MCF 10A (cell line): ENCODE data around the gene TCF7L2. TPM values are rescaled to one million over a fixed set of nuclear protein-coding genes. Genes with fewer than 3 reads are reported as not detected.
A peak's percentile ranks its signal among the peaks of the same experiment; 100 is the strongest.

Source experiments
- BruUV-seq: library from RNA; stranded (reverse); fragments of 400-500 nt; replicated peaks from 2 replicates; lab custom pipeline; 2021; lab: Mats Ljungman, UMichigan
- CTCF ChIA-PET: fragments of 300-600 bp; sonication (Branson Sonifier 250); formaldehyde crosslinking; extraction: SDS; loops from one replicate; lab custom pipeline; 2021; ENCODE audit warnings: antibody characterized with exemption, inconsistent platforms; lab: Yijun Ruan, JAX
- POLR2A ChIA-PET: fragments of 300-600, 350-650 bp; sonication (Branson Sonifier 250); formaldehyde crosslinking; extraction: SDS; loops from one replicate; lab custom pipeline; 2020; ENCODE audit warnings: antibody characterized with exemption, inconsistent platforms; lab: Yijun Ruan, JAX
- DNase-seq: peaks from one replicate; pipeline ENCODE4 v3.0.0-alpha.2; 2018; ENCODE audit not compliant: unreplicated experiment
- H3K27ac Mint-ChIP-seq: one replicate; pipeline ENCODE4 v1.8.0; 2022; ENCODE audit warnings: mild to moderate bottlenecking, low read depth, mixed read lengths; ENCODE audit not compliant: unreplicated experiment
- H3K27me3 Mint-ChIP-seq: one replicate; pipeline ENCODE4 v1.8.0; 2022; ENCODE audit warnings: mixed read lengths; ENCODE audit not compliant: insufficient read depth, unreplicated experiment
- H3K36me3 Mint-ChIP-seq: one replicate; pipeline ENCODE4 v1.8.0; 2022; ENCODE audit warnings: mild to moderate bottlenecking, moderate library complexity, mixed read lengths; ENCODE audit not compliant: insufficient read depth, unreplicated experiment
- H3K4me1 Mint-ChIP-seq: one replicate; pipeline ENCODE4 v1.8.0; 2022; ENCODE audit warnings: mixed read lengths; ENCODE audit not compliant: insufficient read depth, unreplicated experiment
- H3K4me3 Mint-ChIP-seq: one replicate; pipeline ENCODE4 v1.8.0; 2022; ENCODE audit warnings: mild to moderate bottlenecking, moderate library complexity, mixed read lengths; ENCODE audit not compliant: unreplicated experiment
- H3K9me3 Mint-ChIP-seq: one replicate; pipeline ENCODE4 v1.8.0; 2022; ENCODE audit warnings: mixed read lengths; ENCODE audit not compliant: unreplicated experiment
- CTCF ChIP-seq: fragments of 200-600 bp; IDR thresholded peaks from one replicate; pipeline ENCODE4 v1.8.0; 2022; ENCODE audit warnings: antibody characterized with exemption, mild to moderate bottlenecking; ENCODE audit not compliant: unreplicated experiment
- intact Hi-C: fragments of 100-400 bp; cut with micrococcal nuclease; formaldehyde crosslinking; loops from 2 replicates; pipeline ENCODE4 v1.14.1; 2022
- total RNA-seq: library from RNA; stranded (reverse); gene quantifications from 2 replicates; pipeline ENCODE4 v1.2.3, GENCODE V29; 2022

The TCF7L2 gene
- total RNA-seq, 1 experiment from 2014 or later = 25.2 TPM

GRCh38 chr10:113138937-113139585 is 189.0 kb downstream of the TCF7L2 start:
- no TSS peak for BruUV-seq
- Mint-ChIP-seq H3K27ac (peak overlapping the region; percentile 58), H3K4me3 (no peak overlapping the region), H3K9me3 (no peaks in the 10 kb centered on the region), H3K27me3 (no peaks in the 10 kb centered on the region), H3K4me1 (peaks cover 7% of the 10 kb centered on the region), H3K36me3 (peaks cover 40% of the 10 kb centered on the region)
- intact Hi-C loops = no loop called here
- no peak for DNase-seq
- ChIA-PET CTCF (interaction anchor here (0.6 to 1.0 kb wide), 4 partner anchors 27 to 662 kb away, joined by 3 to 4 read pairs (median 3); no protein-coding TSS in a partner anchor), POLR2A (no interaction called here)
- TF ChIP-seq CTCF = no peak

- Mint-ChIP-seq H3K4me3 (no peak overlapping the region), H3K27ac (peak overlapping the region; percentile 58), H3K36me3 (peaks cover 46% of the 10 kb centered on the region), H3K27me3 (no peaks in the 10 kb centered on the region), H3K4me1 (peaks cover 7% of the 10 kb centered on the region), H3K9me3 (no peaks in the 10 kb centered on the region)
- POLR2A ChIA-PET = no interaction called here
- CTCF ChIA-PET = interaction anchor here (0.6 to 1.0 kb wide), 4 partner anchors 26 to 663 kb away, joined by 3 to 4 read pairs (median 3); no protein-coding TSS in a partner anchor
- no peak for DNase-seq
- TF ChIP-seq CTCF = no peak
- no TSS peak for BruUV-seq
- intact Hi-C loops = no loop called here
These were observed 189.7 kb downstream of the TCF7L2 start for GRCh38 chr10:113139699-113140098.

GRCh38 chr10:113140143-113141011 is 190.3 kb downstream of the TCF7L2 start:
- CTCF ChIA-PET = interaction anchor here (0.5 to 0.6 kb wide), 2 partner anchors 14 to 621 kb away, joined by 3 to 5 read pairs; no protein-coding TSS in a partner anchor

More at GRCh38 chr10:113140143-113141011, 190.3 kb downstream of the TCF7L2 start:
- no peak for TF ChIP-seq CTCF
- POLR2A ChIA-PET = no interaction called here
- Mint-ChIP-seq H3K9me3 (no peaks in the 10 kb centered on the region), H3K4me1 (peaks cover 7% of the 10 kb centered on the region), H3K27me3 (no peaks in the 10 kb centered on the region), H3K27ac (peak overlapping the region; percentile 58), H3K4me3 (no peak overlapping the region), H3K36me3 (peaks cover 49% of the 10 kb centered on the region)
- no TSS peak for BruUV-seq
- DNase-seq = no peak
- intact Hi-C loops = no loop called here
